Right kidney (tissue), 1 donor: Measurements from ENCODE around the gene MSLN.

ENCODE experiments used
- DNase-seq: peaks from one replicate; pipeline ENCODE4 v3.0.0-alpha.2; 2016

Gene MSLN

DNA sequence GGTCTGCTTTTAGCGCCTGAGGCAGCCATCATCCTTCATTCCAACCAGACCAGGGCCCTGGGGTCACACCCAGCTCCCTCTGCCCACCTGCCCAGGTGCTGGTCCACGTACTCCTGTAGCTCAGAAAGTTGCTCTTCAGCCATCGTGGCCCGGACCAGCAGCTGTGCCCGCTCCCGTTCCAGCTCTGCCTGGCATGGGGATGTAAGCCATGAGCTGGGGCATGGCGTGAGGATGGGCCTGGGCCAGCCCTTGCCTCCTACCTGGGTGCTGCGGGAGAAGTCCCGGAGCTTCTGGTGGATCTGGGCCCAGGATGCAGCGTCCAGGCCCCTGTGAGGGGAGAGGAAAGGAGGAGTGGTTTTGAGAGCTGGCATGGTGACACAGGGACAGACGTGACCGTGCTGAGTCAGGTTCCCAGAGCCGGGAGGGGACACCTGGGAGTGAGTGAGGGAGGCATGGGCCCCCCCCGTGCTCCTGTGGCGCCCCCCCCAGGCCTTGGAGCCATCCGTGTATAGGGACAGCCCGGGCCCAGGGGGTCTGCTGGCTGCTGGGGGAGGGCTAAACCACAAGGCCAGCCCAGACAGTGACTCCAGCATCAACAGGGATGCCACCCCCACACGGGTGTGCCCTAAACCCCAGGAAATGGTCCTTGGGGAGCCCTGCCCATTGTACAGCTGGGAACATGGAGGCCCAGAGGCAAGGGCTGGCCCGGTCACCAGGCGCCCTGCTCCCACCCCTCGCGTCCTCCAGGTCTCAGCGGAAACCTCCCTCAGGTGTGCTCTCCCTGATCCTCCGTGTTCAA lies 37.5 kb upstream of the MSLN start:
- DNase-seq, result no peak

DNA sequence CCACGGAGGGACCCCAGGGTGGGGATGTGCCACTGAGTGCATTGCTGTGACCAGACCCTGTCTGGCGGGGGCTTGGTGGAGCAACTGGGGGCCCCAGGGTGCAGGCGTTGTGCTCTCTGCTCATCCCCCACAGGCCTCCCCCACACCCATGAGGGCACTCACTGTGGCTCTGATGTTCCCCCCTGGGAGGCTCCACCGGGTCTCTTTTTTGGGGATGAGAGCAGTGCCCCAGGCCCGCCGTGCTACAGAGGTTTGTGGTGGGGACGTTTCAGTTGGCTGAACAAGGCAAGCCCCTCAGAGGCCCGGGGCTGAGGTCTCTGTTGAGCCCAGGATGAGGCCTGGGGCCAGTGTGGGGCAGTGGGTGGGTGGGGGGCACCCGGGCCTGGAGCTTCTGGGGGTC lies 36.8 kb upstream of the MSLN start:
- no peak for DNase-seq

DNA sequence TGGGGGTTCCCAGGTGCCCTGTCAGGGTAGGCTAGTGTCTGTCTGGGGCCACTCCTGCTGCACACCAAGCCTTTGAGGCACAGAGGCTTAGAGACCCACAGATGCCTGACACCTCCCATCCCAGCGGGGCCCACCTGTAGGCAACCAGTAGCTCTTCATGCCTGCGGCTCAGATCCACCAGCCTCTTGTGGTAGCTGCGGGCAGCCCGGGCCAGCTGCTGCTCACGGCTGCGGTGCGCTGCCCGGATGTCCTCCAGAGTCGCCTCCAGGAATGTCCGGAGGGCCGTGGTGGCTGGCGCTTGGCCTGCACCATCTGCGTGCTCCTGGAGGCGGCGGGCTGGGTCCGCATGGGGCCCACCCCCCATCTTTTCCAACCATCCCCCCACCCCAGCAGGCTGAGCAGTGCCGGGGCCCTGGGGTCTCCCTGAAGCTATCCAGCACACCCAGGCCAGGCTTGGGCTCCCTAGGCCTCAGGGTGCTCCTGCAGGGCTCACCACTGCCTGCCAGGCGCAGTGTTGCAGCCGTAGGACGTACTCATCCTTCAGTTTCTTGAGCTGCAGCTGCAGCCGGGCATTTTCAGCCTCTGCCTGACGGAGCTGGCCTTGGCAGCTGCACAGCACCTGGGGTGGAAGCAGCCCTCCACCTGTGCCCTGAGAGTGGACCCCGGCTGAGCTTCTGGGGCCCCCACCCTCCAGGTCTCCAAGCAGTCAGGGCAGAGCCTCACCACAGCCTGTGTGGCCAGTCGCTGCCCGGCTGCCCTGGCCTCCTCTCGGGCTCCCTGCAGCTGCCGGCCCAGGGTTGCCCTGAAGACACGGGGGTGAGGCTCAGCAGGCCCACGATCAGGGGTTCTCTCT lies 36.1 kb upstream of the MSLN start:
- DNase-seq, result no peak

DNA sequence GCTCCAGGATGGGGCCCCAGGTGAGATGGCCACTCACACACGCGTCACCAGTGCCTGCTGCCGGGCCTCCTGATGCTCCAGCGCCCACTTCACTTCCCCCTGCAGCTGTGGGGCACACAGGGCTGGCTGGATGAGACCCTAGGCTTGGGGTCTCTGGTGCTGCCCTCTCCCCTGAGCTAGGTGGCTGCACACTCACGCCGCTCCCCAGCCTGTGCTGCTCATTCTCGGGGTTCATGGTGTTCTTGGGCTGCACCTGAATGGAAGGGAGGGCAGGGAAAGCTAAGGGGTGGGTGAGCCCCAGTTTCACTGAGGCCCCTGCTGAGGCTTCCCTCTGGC lies 35.5 kb upstream of the MSLN start:
- DNase-seq, result no peak

DNA sequence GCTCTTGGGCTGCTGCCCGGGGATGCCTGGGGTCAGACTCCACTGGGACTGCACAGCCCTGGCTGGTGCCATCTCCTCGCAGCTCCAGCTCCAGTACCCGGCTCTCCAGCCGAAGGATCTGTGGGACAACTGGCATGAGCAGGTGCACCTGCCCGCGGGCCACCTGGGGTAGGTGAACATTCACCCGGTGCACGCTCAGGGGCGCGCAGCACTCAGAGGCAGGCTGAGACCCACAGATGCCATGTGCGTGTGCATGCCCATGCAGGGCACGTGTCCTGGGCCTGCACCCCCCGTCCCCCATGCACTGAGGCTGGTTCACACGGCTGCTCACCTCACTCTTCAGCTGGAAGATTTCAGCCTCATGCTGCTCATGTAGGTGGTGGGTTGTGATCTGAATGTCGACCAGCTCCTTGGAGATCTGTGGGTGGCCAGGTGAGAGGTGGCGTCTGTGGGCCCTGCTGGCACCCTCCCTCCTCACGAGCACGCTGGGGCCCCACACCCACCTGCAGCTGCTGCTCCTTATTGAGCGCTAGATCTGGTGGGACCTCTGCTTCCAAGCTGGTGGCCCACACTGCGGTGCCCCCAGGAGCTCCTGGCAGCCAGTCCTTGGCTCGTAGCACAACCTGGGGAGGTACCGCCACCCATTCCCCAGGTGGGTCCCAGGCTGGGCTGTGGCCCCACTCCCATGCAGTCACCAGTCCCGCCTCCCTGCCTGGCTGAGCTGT lies 34.9 kb upstream of the MSLN start:
- no peak for DNase-seq

DNA sequence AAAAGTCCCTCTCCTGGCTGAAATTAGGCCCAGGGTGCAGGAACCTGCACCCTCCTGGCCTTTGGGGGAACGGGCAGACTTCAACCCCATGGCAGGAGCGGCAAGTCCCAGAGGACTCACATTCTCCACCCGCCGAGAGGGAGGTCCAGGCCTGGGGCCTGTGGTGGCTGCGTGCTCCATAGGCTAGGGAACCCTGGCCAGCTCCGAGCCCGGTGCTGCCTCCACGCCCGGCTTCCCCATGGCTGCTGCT lies 34.4 kb upstream of the MSLN start:
- DNase-seq, result no peak

- DNase-seq, result peak; percentile 45
Observed at GRCh38 chr16:726438-727290, 33.9 kb upstream of the MSLN start, which contains the start of the genes CCDC78 and HAGHL. Gene CCDC78 (minus strand): TSS chr16:726443. CDS start chr16:726367, 76 bp downstream. Gene HAGHL (plus strand): TSS chr16:727106. CDS start chr16:727510, 404 bp downstream.

GRCh38 chr16:727291-727977 lies 33.1 kb upstream of the MSLN start:
- peak; percentile 51 for DNase-seq

- DNase-seq, result peak; percentile 65
Observed at GRCh38 chr16:728131-728889, 32.2 kb upstream of the MSLN start.

GRCh38 chr16:728890-729744 lies 31.4 kb upstream of the MSLN start:
- no peak for DNase-seq

GRCh38 chr16:729768-730665 lies 30.5 kb upstream of the MSLN start:
- DNase-seq, result no peak

DNA sequence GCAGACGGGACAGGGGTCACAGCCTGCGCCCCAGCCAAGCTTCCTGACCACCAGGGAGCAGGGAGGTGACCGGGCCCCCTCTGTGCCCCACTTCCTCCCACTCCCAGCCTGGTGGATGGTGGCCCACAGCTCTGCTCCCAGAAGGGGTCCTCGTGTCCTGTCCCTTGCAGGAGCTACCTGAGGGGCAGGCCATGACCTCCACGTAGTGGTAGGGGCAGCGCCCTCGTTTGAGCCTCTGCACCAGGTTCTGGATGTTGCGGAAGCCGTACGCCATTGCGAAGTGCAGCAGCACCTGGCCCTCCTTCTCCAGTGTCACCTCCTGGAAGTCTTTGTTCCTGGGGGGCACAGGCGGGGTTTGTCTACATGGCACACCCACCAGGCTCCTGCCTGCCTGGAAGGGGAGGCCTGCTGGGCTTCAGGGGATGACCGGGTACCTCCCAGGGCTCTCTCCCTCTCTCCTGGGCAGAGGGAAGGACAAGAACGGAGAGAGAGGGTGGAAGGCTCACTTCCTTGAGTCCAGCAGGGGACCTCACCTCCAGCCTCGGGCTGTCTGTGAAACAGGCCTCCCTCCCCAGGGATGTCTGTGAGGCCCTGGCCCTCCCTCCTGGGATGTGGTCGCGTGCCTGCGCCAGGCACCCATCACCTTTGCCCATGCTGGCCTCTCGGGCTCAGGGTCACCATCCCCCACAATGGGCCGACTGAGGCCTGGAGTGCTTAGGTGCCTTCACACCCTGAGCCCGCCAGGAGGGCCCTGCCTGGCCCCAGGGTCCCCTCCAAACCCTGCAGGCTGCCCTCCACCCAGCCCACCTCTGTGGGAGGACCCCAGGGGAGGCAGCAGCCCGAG lies 29.6 kb upstream of the MSLN start:
- no peak for DNase-seq

- DNase-seq, result no peak
Observed at GRCh38 chr16:732332-732731, 28.2 kb upstream of the MSLN start.

GRCh38 chr16:732936-733335 lies 27.6 kb upstream of the MSLN start:
- no peak for DNase-seq

DNA sequence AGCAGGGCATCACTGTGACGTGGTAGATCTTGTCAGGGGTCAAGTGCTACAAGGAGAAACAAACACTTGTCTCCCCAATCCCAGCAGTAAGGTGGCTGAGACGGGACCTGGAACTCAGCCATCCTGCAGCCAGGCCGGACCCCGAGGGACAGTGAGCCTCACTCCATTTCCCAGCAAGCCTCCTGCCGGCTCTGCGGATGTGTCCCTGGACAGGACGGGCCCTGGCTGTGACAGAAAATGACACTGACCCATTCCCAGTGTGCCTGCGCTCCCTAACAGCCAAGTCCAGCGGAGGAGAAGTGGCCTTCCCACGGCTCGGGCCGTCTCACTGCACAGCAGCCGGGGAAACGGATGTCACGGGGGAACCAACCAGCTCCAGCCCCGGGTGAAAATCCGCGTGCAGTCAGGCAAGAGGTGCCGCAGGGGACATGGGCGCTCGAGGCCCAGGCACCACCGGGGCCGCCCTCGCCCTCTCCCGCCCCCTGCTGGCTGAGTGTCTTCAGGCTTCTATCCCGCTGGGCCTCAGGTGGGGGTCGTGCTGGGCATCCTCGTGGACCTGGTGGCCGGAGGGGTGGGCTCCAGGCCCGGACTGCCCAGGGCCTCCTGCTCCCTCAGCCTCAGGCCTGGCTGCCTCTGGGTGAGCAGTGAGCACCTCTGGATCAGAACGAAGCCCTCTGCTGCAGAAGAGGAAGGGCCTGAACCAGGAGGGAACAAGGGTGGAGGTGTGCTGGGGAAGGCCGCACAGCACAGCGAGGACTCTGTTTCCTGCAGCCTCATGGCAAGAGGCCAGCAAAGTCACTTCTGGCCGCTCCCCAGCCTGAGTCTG lies 26.9 kb upstream of the MSLN start:
- no peak for DNase-seq

GRCh38 chr16:734208-734980 lies 26.1 kb upstream of the MSLN start:
- no peak for DNase-seq
